OCI-LY3 (cell line): Measurements from ENCODE around the gene SHISA8.

Experiments used
- CTCF ChIP-seq: fragments of 200-600, 300-600 bp; sonication (generic); IDR thresholded peaks from 2 replicates; pipeline ENCODE4 v1.5.1; 2014; ENCODE audit warnings: antibody characterized with exemption, low read length, low read depth
- EZH2phosphoT487 ChIP-seq: fragments of 200-600 bp; shearing (Covaris generic); IDR thresholded peaks from 2 replicates; pipeline ENCODE4 v1.6.1; 2018; ENCODE audit warnings: antibody characterized with exemption, mixed run types, low read depth

- no peak for TF ChIP-seq CTCF
- no peak for TF ChIP-seq EZH2phosphoT487
These were observed 6.2 kb downstream of the SHISA8 start for GRCh38 chr22:41908411-41909309.
